Dedifferentiated amniotic fluid mesenchymal stem cell (primary cell): ENCODE measurements around the gene PSMG4.
A peak's percentile ranks its signal among the peaks of the same experiment; 100 is the strongest.
"Not testable (repeated sequence)": the region's sequence is repeated elsewhere in the genome, so short reads cannot be mapped to it uniquely, and the experiment has no call there.

Source experiments
- DNase-seq: peaks from one replicate; pipeline ENCODE4 v3.0.0-alpha.2; 2016; ENCODE audit errors: extremely low spot score

PSMG4 gene

DNA sequence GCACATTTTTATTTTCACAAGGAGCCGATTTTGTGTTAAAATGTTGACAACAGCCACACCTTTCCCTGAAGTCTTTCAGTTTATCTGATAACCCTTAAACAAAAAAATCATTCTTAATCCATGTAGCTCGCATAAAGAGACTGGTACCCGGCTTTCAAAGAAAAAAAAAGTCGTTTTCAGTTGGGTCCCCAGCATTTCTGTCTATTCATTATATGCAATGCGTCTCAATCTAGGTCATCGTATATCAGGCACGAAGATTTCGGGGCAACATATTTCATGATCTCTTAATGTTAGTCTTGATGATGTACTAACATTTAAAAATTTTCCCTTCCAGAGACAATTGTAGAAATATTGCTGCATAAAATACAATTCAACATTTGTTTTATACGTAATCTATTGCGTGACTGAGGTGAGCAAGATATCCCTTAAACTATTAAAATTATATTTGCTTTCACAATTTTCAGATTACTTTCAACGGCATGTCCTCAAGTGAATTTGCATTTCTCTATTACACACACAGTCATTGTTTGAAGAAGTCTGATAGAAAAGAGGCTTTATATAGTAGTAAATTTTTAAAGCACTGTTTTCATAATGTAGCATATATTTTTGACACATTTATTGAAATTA is 28.4 kb upstream of the PSMG4 start:
- DNase-seq: no peak

DNA sequence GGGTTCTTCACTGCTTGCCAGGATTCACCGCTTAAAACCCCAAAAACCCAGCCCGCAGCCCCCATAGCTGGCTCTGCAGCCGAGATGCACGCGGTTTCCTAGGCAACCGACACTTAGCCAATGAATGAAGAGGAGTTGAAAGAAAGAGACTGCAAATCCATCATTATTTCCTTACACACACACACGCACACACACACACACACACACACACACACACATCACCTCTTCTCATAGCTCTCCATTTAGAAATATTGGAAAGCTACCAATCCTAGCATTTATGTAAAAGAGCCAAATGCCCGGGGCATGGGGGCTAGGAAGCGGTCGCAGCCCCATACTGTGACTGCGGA is 27.9 kb upstream of the PSMG4 start:
- peak; percentile 61 for DNase-seq

DNA sequence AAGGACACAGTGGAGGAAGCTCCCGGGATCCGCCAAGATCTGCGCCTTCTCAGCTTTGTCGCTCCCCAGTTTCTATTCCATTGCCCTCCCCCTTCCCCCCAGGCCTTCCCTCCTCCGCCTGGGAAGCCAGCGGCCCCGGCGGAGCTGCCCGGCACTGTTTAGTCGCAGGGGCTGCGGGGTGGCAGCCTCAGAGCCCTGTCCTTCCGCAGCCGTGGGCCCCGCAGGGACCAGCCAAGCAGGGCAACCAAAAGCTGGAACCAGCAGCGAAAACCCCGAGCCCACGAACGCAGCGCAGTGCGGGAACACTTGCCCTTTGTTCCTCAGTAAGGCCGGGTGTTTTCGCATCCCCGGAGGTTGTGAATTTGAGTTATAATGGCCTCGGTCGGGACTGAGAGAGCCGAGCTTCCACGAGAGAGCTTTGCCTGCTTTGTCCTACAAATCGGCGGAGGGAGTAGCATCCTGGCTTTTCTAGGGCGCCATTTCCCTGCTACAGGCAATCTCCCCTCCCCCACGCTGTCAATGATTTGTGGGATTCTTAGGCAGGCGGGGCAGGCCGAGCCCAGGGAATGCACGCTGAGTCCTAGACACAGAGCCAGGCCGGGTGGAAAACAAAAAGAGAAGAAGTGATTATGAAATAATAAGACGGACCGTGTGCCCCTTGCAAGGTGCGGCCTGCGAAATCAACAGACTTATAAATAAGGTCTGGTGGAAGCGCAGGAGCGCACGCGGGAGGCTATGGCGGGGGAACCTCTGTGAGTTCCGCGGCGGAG is 27.3 kb upstream of the PSMG4 start:
- DNase-seq: peak; percentile 80

DNA sequence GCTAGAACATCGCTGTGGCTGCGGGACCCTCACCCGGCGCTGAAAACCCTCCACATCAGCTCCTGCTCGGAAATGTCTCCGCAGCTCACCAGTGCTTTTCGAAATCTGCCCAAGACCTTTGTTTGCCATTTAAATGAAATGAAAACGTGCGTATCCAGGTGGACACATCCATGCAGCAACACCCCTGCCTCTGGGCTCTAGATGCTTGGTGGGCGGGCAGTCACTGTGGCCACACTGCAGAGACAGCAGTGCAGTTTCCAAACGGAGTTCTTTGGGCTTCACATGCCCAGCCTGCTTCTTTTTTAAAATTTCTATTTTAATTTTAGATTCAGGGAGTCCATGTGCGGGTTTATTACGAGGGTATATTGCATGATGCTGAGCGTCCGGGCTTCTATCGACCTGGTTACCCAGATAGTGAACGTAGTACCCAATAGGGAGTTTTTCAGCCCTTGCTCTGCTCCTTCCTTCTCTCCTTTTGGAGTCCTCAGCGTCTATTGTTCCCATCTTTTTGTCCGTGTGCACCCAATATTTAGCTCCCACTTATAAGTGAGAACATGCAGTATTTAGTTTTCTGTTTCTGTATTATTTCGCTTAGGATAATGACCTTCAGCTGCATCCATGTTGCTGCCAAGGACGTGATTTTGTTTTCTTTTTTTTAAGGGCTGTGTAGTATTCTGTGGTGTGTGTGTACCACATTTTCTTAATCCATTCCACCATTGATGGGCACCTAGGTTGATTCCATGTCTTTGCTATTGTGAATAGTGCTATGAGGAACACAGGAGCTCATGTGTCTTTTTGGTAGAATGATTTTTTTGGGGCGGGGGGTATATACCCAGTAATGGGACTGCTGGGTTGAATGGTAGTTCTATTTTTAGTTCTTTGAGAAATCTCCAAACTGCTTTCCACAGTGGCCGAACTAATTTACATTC is 26.5 kb upstream of the PSMG4 start:
- DNase-seq: no peak

DNA sequence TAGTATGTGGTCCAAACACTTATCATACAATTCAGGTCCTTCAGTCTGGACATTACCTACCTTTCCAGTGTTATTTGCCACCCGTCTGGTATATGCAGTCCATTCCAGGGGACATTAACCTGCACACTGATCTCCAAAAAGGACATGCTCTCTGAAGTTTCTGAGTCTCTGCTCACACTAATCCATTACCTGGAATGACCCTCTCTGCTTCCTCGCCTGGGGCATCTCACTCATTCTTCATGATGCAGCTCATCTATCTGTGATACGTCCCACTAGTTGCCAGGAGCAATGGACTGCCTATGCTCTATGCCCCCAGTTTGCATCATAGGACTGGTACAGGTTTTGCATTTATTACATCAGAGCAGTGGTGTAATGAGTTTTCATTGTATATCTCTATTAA is 25.4 kb upstream of the PSMG4 start:
- DNase-seq: no peak

DNA sequence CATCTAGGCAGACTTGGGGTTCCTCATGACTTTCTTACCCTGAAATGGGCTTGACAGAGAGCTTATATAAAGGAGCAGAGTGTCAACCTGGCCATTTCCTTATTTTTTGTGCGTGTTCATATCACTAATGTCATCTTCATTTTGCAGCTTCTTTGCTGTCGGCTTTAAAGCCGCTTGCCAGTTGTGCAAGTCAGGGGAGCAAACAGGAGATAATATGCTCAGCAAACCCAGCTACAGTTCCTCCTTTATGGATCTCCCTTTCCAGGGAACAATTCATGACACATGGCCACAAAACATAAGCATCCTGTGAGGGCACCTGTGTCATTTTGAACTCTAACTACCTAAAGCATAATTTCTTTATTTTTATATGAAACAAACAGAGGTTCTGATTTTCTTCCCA is 24.8 kb upstream of the PSMG4 start:
- DNase-seq: no peak

DNA sequence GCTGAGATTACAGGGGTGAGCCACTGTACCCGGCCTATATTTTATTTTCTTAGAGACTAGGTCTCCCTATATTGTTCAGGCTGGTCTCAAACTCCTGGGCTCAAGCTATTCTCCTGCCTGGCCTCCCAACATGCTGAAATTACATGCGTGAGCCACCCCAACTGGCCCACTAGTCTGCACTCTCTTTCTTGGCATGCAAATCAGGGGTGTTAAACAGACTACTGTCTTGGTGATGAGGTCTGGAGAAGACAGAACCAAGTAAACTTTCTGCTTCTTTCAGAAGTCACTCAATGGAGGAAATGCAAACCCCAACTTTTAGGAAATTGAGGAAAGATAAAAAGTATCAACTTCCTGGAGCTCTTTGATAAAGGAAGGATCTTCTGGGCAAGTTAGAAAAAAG is 23.3 kb upstream of the PSMG4 start:
- DNase-seq: no peak

DNA sequence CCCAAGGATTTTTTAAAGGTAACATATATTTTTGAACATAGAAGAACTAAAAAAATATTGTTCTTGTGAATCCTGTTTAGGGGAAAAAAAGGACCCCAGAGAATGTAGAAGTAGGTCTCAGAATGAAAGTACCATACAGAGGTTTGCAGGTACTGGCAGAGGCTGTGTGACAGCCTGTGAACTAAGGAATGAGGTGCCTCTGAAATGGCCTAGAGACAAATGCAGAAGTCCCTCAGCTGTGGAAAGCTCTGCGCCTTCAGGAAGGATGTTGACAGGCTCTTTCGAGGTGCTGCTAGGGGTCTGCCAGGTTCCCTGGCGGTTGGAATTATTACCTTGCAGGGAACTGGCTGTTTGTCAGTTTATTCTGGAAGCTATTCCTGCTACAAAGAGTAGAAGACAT is 22.7 kb upstream of the PSMG4 start:
- no peak for DNase-seq

DNA sequence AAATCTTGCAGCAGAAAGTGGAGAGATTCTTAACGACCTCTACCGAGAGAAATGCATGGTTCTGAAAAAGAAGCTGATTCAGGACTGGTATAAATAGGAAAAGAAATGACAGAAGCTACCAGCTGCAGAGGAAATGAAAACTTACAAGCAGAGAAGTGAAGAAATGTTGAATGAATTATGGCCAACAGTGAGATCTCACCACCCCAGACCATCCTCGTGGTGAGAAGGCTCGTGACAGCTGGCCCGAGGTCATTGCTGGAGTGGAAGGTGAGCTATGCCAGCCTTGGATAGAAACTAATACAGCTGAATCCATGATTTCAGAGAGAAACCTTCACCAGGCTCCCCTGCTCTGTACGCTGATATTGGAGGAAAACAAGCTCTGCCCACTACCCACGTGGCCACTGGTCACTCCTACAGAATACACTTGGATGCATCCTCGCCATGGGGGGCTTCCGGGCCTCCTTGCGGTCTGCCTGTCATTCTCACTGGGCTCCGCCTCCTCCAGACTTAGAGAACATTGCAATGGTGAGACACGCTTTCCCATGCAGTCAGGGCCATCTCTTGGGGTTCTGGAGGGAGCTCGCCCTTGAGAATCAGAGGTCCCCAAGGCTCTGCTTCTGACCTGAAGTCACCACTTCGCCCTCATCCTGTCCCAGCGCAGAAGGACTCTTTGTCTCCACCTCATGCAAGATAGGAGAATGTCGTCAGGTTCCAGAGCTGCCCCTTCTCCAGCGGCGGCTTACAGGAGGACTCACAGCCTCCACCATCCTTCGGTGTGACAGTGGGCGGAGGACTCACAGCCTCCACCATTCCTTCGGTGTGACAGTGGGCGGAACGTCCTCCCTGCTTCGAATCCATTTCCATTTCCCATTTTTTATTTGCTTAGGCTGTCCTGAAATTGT is 20.7 kb upstream of the PSMG4 start:
- no peak for DNase-seq

DNA sequence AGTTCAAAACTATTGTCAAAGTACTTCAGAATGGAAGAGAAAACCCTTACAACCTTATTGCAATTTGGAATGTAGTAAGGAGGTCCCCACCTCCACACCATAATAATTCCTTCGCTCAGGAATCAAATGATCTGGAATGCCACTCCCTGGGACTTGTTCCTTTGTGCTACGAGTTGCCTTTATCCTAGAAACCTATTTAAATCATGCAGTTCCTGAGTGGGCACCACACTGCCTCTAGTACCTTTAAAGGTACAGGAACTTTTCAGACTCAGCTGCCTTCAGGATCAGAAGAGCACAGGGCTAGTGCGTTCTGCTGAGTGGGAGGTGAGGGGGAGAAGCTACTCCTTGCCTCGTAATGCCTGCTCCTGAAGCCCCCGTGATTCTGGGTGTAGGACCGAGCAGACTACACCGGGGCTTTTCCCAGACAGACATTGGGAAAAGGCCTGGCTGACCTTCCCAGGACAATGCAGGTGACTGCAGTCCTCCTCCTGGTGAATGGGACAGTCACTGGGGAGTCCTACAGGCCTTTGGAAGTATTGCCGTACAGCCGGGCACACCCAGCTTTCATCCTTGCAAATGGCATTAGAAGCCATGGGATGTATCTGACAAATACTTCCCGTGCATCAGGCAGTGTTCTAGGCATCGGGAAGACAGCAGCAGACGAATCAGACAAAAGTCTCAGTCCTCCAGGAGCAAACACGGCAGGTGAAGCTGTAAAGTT is 19.5 kb upstream of the PSMG4 start:
- DNase-seq: no peak

DNA sequence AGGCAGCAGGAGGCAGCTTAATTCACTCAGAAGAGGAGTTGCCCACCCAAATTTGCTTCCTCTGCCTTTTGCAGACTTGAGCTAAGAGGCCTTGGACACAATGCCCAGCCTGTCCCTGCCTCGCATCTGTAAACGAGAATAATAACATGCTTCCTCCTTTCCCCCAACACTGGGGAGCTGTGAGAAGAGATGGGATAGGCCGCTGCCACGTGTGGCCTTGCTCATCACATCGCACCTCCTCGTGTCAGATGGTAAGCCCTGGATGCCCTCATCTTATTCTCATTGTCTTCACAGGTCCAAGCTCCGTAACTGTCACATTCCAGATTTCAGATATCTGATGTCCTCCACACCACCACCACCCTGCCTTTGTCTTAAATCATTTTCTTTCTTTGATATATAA is 18.2 kb upstream of the PSMG4 start:
- no peak for DNase-seq

DNA sequence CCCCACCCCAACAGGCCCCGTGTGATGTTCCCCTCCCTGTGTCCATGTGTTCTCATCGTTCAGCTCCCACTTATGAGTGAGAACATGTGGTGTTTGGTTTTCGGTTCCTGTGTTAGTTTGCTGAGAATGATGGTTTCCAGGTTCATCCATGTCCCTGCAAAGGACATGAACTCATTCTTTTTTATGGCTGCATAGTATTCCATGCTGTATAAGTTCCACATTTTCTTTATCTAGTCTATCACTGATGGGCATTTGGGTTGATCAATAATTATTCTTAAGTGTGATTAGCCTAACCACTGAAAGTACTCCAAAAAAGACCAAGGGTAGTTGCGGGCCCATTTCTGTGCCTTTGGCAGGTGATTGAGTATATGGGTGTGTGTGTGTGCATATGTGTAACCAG is 17.0 kb upstream of the PSMG4 start:
- not testable (repeated sequence) for DNase-seq

DNA sequence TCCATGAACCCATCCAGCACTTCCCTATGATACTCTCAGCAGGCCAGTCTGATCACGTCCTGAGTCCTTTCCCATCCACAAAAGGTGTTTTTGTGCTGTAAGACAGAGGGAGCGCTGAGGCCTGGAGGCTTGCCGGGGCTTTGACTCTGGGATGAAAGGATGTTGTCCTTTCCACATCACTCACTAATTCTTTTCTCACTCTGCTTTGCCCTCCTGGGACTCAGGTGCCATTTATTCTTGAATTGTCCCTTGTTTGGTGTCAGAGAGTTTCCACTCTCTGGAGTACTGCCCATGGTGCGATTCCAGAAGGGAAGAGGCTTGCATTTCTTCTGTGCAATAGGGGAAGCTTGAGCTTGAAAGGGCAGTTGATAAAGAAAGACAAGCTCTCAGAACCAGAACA is 16.0 kb upstream of the PSMG4 start:
- DNase-seq: no peak

DNA sequence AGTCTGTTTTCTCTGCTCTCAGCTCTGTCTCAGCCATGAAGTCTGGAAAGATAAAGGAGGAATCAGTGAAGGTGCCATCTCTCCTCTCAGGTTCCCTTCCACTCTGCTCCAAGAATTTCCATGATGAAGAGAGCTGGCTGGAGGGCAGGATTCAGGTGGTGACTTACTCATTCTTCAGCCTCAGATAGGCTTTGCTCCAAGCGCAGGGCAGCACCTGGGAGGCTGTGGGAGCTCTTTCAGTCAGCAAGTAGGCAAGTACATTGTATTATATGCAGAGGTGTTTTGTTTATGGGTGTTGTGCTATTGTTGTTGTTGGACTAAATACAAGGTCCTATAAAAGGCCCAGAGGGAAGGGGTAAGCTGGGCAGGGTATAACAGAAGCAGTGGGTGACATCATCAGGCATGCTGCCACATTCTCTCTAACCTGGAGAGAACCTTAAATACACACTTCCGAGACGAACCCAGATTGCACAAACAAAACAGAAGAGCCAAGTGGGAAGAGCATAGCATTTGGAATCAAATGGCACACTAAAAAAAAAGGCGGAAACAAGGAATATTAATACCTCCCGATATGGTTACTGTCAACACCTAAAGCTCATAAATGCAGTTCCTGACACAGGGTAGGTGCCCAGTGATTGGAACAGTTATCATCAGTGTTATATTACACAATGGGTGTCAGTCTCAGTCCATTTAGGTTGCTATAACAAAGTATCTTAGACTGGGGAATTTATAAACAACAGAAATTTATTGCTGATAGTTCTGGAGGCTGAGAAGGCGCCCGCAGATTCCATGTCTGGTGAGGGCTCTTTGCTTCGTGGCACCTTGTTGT is 14.5 kb upstream of the PSMG4 start:
- DNase-seq: no peak

DNA sequence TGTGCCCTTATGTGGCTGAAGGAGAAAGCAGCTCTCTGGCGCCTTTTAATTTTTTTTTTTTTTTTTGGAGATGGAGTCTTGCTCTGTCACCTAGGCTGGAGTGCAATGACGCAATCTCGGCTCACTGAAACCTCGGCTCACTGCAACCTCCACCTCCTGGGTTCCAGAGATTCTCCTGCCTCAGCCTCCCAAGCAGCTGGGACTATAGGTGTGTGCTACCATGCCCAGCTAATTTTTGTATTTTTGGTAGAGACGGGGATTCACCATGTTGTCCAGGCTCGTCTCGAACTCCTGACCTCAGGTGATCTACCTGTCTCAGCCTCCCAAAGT is 13.9 kb upstream of the PSMG4 start:
- DNase-seq: not testable (repeated sequence)

DNA sequence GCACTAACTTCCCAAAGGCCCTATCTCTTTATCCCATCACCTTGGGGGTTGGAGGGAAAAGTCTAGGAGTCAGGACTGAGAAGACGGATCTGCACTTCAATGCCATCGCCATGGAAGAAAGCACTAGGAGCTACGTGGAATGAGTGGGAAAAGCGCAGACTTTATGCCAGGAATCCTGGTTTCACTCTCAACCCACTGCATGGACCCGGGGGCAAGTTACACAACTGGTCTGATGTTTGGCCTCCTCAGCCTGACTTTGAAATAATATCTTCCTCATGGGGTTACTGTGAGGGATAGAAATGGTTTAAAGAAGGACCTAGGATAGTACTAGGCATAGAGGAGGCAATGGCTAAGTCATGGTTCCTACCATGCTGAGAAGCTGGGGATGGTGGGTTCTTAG is 13.5 kb upstream of the PSMG4 start:
- DNase-seq: no peak

DNA sequence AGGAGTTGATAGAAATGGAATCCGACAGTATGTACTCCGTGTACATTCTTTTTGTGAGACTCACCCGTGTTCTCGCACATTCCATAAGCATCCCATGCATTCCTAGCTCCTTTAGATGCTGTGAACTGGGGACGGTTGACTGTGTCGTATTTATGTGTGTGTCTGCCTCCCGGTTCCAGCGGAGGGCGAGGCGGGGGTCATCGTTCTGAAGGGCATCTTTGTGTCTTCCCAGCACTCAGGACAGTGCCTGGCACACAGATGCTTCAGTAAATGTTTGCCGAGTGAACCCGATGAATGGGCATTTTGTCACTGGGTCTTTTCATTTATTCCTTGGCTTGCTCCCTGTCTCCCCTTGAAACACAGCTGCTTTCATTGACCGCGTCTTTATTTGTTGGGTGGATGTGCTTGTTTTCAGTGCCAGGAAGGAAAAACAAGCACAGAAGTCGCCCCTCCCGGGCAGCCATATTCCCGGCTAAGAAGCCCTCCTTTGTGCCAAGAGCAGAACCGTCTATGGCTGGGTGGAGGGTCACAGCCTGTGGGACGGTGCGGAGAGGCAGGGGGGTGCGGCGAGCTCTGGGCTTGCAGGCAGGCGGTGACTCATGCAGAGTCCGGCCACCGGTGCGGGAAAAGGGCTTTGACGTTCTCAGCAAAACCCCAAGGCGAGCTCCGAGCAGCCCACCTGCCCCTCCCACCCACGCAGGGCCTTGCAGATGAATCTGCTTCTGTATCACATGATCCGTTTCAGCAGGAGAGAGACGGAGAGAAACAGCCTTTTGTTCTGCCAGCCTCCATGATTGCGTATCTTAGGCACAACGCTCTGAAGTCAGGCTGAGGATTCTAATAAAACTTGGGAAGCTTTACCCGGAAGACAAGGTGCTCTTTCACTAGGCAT is 11.2 kb upstream of the PSMG4 start:
- peak; percentile 86 for DNase-seq

DNA sequence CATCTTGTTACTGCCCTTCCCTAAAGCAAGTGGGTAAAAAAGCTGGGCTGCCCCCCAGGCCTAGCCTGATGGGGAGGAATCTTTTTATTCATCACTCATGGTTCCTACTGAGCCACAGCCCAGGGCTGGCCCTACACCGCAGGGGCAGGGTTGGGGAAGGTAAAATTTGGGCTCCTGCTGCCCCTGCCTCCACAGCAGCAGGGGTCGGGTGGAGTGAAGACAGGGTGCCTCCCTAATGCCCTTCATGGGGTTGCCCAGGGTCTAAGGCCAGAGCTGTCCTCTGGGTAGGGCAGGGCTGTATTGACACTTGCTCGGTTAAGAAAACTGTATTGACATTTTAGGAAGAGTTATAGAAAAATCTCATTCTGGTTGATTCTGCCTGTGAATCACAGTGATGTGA is 8.9 kb upstream of the PSMG4 start:
- DNase-seq: no peak

DNA sequence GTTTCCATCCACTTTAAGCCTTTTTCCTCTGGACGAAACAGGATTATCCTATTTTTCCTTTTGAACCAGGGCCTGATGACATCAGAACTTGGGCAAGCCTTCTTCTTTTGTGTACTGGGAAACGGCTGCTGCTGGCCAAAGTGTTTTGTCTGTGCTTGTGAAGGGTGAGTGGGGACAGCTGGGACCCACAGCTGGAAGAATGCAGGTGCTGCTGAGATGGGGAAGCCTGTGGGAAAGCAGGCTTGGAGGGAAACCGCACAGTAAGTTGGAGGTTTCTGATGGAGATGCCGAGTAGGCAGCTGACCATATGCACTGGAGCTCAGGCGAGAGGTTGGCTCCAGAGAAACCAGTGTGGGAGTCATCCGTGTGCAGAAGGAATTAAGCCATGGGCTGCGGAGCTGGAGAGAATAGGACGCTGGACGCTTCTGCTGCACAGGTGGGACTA is 8.5 kb upstream of the PSMG4 start:
- no peak for DNase-seq
